Measurements from ENCODE around the gene BTBD3.

The BTBD3 gene

DNA sequence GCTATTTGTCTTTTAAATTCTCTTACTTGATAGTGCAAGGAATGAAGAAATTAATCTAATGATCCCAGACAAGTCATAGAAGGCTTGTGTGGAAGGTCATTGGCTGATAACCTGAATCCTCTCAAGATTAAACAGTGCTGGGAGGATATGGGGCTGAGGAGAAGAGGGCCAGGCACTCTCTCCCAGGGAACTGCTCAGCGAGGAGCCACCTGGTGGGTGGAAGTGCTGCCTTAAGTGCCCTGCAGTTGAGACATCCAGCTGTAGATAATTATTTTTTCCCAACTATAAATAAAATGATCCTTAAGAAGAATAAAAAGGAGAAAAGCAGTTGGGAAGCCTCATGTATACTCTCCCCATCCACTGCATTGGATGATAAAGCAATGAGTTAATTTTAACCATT lies 47.9 kb downstream of the BTBD3 start:
- H3K4me3 ChIP-seq (ENCODE audit: low read depth, low read length), result no peak overlapping the region
- no peak overlapping the region for H3K27ac ChIP-seq (ENCODE audit: low read depth, low read length)
- H3K9ac ChIP-seq (ENCODE audit: low read length), result no peak overlapping the region
- no peaks in the 10 kb centered on the region for H3K4me1 ChIP-seq (ENCODE audit: control insufficient read depth, insufficient read depth, low read length)
- peaks cover 5% of the 10 kb centered on the region; the same call in 1 of the 2 replicates for H3K9me3 ChIP-seq (ENCODE audit: control insufficient read depth, insufficient read depth, low read depth, low read length)
- H3K27me3 ChIP-seq (ENCODE audit: control insufficient read depth, insufficient read depth, low read length), result no peaks in the 10 kb centered on the region
- no peaks in the 10 kb centered on the region for H3K36me3 ChIP-seq (ENCODE audit: control insufficient read depth, insufficient read depth, low read length)

DNA sequence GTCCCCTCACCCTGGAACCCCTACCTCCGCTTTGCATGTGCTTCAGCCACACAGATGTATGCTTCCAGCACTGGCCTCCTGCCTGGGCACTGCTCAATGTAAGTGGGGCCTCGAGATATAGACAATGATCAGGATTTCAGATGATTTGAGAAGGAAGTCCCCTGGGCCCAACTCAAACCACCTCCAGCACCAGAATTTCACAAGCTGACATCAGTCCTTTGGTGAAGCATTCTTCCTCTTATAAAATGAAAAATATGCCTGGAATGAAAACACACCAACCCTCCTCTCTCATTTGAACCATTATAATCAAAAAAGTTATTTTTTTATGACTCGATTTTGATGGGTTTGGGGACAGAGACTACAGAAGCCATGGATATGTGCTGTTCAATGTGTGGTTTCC lies 48.5 kb downstream of the BTBD3 start:
- no peak overlapping the region for H3K27ac ChIP-seq (ENCODE audit: low read depth, low read length)
- peaks cover 5% of the 10 kb centered on the region; the same call in 1 of the 2 replicates for H3K9me3 ChIP-seq (ENCODE audit: control insufficient read depth, insufficient read depth, low read depth, low read length)
- H3K4me3 ChIP-seq (ENCODE audit: low read depth, low read length), result no peak overlapping the region
- H3K4me1 ChIP-seq (ENCODE audit: control insufficient read depth, insufficient read depth, low read length), result no peaks in the 10 kb centered on the region
- no peaks in the 10 kb centered on the region for H3K36me3 ChIP-seq (ENCODE audit: control insufficient read depth, insufficient read depth, low read length)
- H3K9ac ChIP-seq (ENCODE audit: low read length), result no peak overlapping the region
- H3K27me3 ChIP-seq (ENCODE audit: control insufficient read depth, insufficient read depth, low read length), result no peaks in the 10 kb centered on the region

DNA sequence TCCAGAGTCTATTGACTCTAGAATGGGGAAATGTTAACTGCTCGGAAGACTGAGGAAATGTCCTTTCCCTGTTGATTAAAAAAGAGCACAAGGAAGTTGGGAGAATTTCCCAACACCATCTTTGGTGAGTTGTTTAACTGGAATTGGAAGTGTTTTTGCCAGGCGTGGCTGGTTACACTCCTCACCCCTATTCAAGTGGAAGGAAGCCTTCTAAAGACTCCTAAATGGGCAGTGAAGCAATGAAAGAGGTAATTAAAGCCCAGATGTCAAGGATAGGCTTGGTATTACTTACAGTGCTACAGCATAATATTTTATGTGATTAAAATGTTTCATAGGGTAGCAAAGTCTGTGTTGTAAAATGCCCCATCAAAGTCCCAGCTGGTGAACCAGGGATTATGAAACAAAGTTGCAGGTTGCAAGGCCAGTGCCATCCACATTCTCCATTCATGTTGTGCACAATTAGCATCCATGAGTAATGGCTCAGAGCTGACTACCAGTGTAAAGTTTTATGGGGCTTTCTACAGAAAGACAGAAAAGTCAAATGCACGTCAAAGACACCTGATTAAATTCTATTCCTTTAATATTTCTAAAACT lies 52.6 kb downstream of the BTBD3 start:
- H3K9ac ChIP-seq (ENCODE audit: low read length), result no peak overlapping the region
- no peak overlapping the region for H3K4me3 ChIP-seq (ENCODE audit: low read depth, low read length)
- no peaks in the 10 kb centered on the region for H3K36me3 ChIP-seq (ENCODE audit: control insufficient read depth, insufficient read depth, low read length)
- H3K9me3 ChIP-seq (ENCODE audit: control insufficient read depth, insufficient read depth, low read depth, low read length), result no peaks in the 10 kb centered on the region
- no peaks in the 10 kb centered on the region for H3K4me1 ChIP-seq (ENCODE audit: control insufficient read depth, insufficient read depth, low read length)
- H3K27ac ChIP-seq (ENCODE audit: low read depth, low read length), result no peak overlapping the region
- H3K27me3 ChIP-seq (ENCODE audit: control insufficient read depth, insufficient read depth, low read length), result no peaks in the 10 kb centered on the region

DNA sequence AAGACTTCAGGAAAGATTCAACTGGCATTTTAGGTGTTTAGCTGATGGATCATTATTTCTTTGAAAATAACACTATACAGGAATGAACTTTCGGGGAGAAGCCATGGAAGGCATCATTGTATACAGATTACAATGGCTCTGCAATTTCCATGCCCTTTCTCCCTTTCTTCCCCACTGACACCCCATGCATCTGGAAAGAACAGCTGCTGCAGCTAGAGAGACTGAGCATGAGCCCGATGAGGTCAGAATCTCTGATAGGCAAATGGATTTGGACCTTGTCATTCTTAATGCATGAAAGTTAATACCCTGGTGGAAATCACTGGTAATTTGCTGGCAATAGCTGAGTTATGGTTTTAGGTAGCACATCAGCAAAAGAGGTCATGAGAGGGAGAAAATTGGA lies 54.8 kb downstream of the BTBD3 start:
- no peaks in the 10 kb centered on the region for H3K4me1 ChIP-seq (ENCODE audit: control insufficient read depth, insufficient read depth, low read length)
- H3K4me3 ChIP-seq (ENCODE audit: low read depth, low read length), result no peak overlapping the region
- H3K27me3 ChIP-seq (ENCODE audit: control insufficient read depth, insufficient read depth, low read length), result no peaks in the 10 kb centered on the region
- no peaks in the 10 kb centered on the region for H3K36me3 ChIP-seq (ENCODE audit: control insufficient read depth, insufficient read depth, low read length)
- H3K27ac ChIP-seq (ENCODE audit: low read depth, low read length), result no peak overlapping the region
- H3K9ac ChIP-seq (ENCODE audit: low read length), result no peak overlapping the region
- H3K9me3 ChIP-seq (ENCODE audit: control insufficient read depth, insufficient read depth, low read depth, low read length), result peaks cover 6% of the 10 kb centered on the region; the same call in 1 of the 2 replicates

Measured in HUES6 (cell line).